ENCODE data around the gene SPACA7. TPM values are rescaled to one million over a fixed set of nuclear protein-coding genes. Genes with fewer than 3 reads are reported as not detected.
"Not testable (repeated sequence)": the region's sequence is repeated elsewhere in the genome, so short reads cannot be mapped to it uniquely, and the experiment has no call there.

The SPACA7 gene
- total RNA-seq, 1 donor from 2014 or later, result not detected

GRCh38 chr13:112368883-112369282 is 7.3 kb upstream of the SPACA7 start:
- no peak overlapping the region for H3K27ac Mint-ChIP-seq
- no peaks in the 10 kb centered on the region for H3K4me1 Mint-ChIP-seq (ENCODE audit: unreplicated experiment)
- H3K9me3 Mint-ChIP-seq, result no peaks in the 10 kb centered on the region
- H3K27me3 Mint-ChIP-seq, result peaks cover 32% of the 10 kb centered on the region
- no peak overlapping the region for H3K4me3 Mint-ChIP-seq
- TF ChIP-seq, protein P1, sequence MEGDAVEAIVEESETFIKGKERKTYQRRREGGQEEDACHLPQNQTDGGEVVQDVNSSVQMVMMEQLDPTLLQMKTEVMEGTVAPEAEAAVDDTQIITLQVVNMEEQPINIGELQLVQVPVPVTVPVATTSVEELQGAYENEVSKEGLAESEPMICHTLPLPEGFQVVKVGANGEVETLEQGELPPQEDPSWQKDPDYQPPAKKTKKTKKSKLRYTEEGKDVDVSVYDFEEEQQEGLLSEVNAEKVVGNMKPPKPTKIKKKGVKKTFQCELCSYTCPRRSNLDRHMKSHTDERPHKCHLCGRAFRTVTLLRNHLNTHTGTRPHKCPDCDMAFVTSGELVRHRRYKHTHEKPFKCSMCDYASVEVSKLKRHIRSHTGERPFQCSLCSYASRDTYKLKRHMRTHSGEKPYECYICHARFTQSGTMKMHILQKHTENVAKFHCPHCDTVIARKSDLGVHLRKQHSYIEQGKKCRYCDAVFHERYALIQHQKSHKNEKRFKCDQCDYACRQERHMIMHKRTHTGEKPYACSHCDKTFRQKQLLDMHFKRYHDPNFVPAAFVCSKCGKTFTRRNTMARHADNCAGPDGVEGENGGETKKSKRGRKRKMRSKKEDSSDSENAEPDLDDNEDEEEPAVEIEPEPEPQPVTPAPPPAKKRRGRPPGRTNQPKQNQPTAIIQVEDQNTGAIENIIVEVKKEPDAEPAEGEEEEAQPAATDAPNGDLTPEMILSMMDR (conservative IDR thresholded peaks at IDR 0.05), result no peak
- no peaks in the 10 kb centered on the region for H3K36me3 Mint-ChIP-seq
- no peak for DNase-seq (ENCODE audit: extremely low spot score, unreplicated experiment)

DNA sequence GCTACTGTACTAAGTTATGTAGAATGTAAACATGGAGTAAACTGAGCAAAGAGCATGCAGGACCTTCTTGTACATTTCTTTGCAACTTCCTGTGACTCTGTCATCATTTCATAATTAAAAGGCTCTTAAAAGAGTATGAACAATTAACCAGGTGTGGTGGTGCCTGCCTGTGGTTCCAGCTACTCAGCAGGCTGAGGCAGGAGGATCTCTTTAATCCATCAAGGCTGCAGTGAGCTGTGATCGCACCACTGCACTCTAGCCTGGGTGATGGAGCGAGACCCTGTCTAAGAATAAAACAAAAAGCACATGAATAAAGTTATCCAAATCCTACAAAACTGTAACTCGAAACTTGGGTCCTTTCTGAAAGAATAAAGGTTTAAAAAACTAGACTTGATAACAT is 5.8 kb upstream of the SPACA7 start:
- Mint-ChIP-seq H3K36me3 (no peaks in the 10 kb centered on the region), H3K27ac (no peak overlapping the region), H3K9me3 (peaks cover 4% of the 10 kb centered on the region), H3K4me3 (no peak overlapping the region), H3K4me1 (ENCODE audit: unreplicated experiment) (no peaks in the 10 kb centered on the region), H3K27me3 (peaks cover 33% of the 10 kb centered on the region)
- DNase-seq (ENCODE audit: extremely low spot score, unreplicated experiment), result no peak
- TF ChIP-seq, protein P1 (conservative IDR thresholded peaks at IDR 0.05), result no peak

DNA sequence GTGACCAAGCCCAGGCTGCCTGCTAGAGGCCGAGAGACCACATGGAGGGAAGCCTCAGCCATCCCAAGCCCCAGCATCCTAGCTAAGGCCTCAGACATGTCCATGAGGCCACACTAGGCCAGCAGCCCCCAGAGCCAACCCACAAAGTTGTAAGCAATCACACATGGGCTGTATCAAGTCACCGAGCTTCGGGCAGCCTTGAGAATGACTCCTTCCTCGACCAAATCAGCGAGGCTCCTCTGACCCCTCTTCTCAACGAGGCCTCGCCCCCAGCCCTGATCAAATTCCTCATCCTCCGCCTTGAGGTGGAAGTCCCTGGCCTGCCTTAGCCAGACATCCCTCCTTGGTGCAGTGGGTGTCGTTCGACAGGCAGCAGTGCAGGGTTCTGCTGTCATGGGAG is 1.9 kb upstream of the SPACA7 start:
- Mint-ChIP-seq H3K4me1 (ENCODE audit: unreplicated experiment) (no peaks in the 10 kb centered on the region), H3K4me3 (no peak overlapping the region), H3K9me3 (peaks cover 6% of the 10 kb centered on the region), H3K27ac (no peak overlapping the region), H3K36me3 (no peaks in the 10 kb centered on the region), H3K27me3 (peaks cover 34% of the 10 kb centered on the region)
- DNase-seq (ENCODE audit: extremely low spot score, unreplicated experiment), result no peak
- TF ChIP-seq, protein P1 (conservative IDR thresholded peaks at IDR 0.05), result no peak

GRCh38 chr13:112391746-112392145 is 15.6 kb downstream of the SPACA7 start:
- no peaks in the 10 kb centered on the region for H3K36me3 Mint-ChIP-seq
- H3K27ac Mint-ChIP-seq, result no peak overlapping the region
- DNase-seq (ENCODE audit: extremely low spot score, unreplicated experiment), result no peak
- TF ChIP-seq, protein P1 (conservative IDR thresholded peaks at IDR 0.05), result no peak
- H3K4me3 Mint-ChIP-seq, result no peak overlapping the region
- no peaks in the 10 kb centered on the region for H3K4me1 Mint-ChIP-seq (ENCODE audit: unreplicated experiment)
- peaks cover 6% of the 10 kb centered on the region for H3K9me3 Mint-ChIP-seq
- peaks cover 22% of the 10 kb centered on the region for H3K27me3 Mint-ChIP-seq

DNA sequence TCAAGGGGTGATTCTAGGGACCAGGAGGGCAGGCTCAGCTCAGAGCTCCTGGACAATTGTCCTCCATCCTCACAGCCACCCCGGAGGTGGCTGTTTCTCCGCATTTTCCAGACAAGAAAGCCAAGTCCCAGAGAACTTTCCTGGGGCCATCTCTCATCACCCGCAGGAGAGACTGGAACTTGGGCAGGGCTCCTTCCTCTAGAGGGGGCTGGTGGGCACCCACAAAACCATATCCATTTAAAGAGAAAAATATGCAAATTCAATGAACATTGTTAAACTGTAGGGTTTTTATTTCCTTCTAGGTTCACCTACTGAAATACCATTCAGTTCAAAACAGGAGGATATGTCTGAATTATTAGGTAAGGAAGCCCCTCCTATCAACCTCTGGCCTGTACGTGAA is 16.6 kb downstream of the SPACA7 start:
- H3K4me1 Mint-ChIP-seq (ENCODE audit: unreplicated experiment), result no peaks in the 10 kb centered on the region
- DNase-seq (ENCODE audit: extremely low spot score, unreplicated experiment), result no peak
- no peaks in the 10 kb centered on the region for H3K36me3 Mint-ChIP-seq
- peaks cover 6% of the 10 kb centered on the region for H3K9me3 Mint-ChIP-seq
- H3K4me3 Mint-ChIP-seq, result no peak overlapping the region
- peaks cover 22% of the 10 kb centered on the region for H3K27me3 Mint-ChIP-seq
- no peak overlapping the region for H3K27ac Mint-ChIP-seq
- TF ChIP-seq, protein P1 (conservative IDR thresholded peaks at IDR 0.05), result no peak

DNA sequence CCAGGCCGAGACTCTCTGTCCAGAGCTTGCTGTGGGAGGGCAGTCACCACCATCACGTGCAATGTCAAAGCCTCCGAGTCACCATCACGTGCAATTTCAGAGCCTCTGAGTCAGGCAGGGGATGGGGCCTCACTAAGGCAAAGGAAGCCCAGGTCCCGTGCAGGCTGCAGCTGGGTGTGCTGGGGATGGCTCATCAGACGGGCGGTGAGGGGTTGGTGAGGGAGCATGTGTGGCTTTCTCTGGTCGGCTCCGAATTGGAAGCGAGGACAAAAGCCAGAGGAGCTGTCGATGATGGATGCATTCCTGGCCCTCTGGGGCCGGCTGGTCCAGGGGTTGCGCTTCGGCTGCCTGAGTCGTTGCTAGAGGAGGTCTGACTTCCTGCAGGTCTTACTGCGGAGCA is 18.9 kb downstream of the SPACA7 start:
- H3K27me3 Mint-ChIP-seq, result peaks cover 29% of the 10 kb centered on the region
- not testable (repeated sequence) for H3K27ac Mint-ChIP-seq; DNase-seq (ENCODE audit: extremely low spot score, unreplicated experiment); H3K9me3 Mint-ChIP-seq; H3K4me1 Mint-ChIP-seq (ENCODE audit: unreplicated experiment); H3K36me3 Mint-ChIP-seq; H3K4me3 Mint-ChIP-seq

GRCh38 chr13:112395941-112396340 is 19.8 kb downstream of the SPACA7 start:
- H3K4me1 Mint-ChIP-seq (ENCODE audit: unreplicated experiment); H3K4me3 Mint-ChIP-seq; DNase-seq (ENCODE audit: extremely low spot score, unreplicated experiment); H3K27ac Mint-ChIP-seq; H3K9me3 Mint-ChIP-seq; H3K36me3 Mint-ChIP-seq: not testable (repeated sequence)
- H3K27me3 Mint-ChIP-seq, result peaks cover 28% of the 10 kb centered on the region
